T-helper 17 cell (primary cell): ENCODE results near the gene VWA2. TPM values are rescaled to one million over a fixed set of nuclear protein-coding genes. Genes with fewer than 3 reads are reported as not detected.

ENCODE experiments used
- ATAC-seq: fragments of 150-1000 bp; cut with Tn5 transposase; 2 replicates; pipeline ENCODE4 v1.10.0; 2021; ENCODE audit warnings: mild to moderate bottlenecking, moderate library complexity
- DNase-seq, 3 donors: peaks; one replicate each; pipeline versions ENCODE4 v3.0.0 to v3.0.0-alpha.2; 2020 to 2021
- H3K9me3 ChIP-seq: one replicate; pipeline ENCODE4 v1.7.0; 2013; ENCODE audit warnings: low read length, mild to moderate bottlenecking; ENCODE audit not compliant: control insufficient read depth, poor library complexity, severe bottlenecking
- H3K27ac Mint-ChIP-seq: one replicate; pipeline ENCODE4 v1.8.0; 2022; ENCODE audit warnings: mild to moderate bottlenecking, moderate library complexity, mixed read lengths
- H3K27me3 Mint-ChIP-seq: one replicate; pipeline ENCODE4 v1.8.0; 2022; ENCODE audit warnings: mixed read lengths
- H3K36me3 Mint-ChIP-seq: one replicate; pipeline ENCODE4 v1.8.0; 2022; ENCODE audit warnings: low read depth, mixed read lengths
- H3K4me1 Mint-ChIP-seq: one replicate; pipeline ENCODE4 v1.8.0; 2022; ENCODE audit warnings: mild to moderate bottlenecking, mixed read lengths
- H3K4me3 Mint-ChIP-seq: one replicate; pipeline ENCODE4 v1.8.0; 2022; ENCODE audit warnings: mild to moderate bottlenecking, moderate library complexity, mixed read lengths
- total RNA-seq, 4 donors: library from RNA in 2 of 4; stranded (reverse) in 2 of 4; gene quantifications; one replicate each; pipeline ENCODE4 v1.2.3 and lab custom pipeline; 2022 to 2026

The VWA2 gene
- total RNA-seq (not detected), total RNA-seq (lab: John Stamatoyannopoulos, UW) (0 reads per million in 2 donors)

DNA sequence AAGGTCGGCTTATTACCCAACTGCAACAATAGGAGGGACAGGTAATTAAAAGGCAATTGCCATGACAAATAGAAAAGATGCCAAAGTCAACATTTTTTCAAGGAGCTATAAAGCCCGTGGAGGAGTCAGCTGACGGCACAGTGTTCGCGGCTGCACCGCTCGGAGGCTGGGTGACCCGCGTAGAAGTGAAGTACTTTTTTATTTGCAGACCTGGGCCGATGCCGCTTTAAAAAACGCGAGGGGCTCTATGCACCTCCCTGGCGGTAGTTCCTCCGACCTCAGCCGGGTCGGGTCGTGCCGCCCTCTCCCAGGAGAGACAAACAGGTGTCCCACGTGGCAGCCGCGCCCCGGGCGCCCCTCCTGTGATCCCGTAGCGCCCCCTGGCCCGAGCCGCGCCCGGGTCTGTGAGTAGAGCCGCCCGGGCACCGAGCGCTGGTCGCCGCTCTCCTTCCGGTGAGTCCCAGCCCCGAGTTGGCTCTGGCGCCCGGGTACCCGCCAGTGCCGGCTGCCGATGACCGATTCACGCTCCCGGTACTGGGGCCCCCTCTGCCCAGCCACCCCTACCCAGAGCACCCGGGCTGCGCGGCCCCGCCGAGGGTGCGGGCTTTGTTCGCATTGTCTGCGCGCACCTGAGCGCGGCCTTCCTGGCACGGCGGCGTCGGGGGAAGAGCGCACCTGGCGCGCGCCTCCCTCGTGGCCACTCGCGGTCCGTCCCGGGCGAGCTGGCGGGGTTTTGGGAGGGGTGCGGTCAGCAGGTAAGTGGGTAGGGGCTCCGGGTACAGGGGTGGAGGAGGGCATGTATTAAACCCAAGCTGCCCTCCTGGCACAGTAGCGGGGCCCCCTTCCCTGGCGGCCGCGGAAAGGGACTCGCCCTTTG, at the start of gene VWA2:
Gene VWA2 (plus strand): TSS at position 138 of the 877 bp plus-strand sequence. CDS start 9,460 bp downstream, outside the sequence.
- Mint-ChIP-seq H3K27ac (no peak within 1 kb of the TSS), H3K36me3 (peaks cover 2% of the 10 kb centered on the region), H3K27me3 (peaks cover 75% of the 10 kb centered on the region), H3K4me1 (no peaks in the 10 kb centered on the region), H3K4me3 (peak within 1 kb of the TSS; percentile 49)
- H3K9me3 ChIP-seq: no peaks in the 10 kb centered on the region
- DNase-seq (no peak), ATAC-seq (peak; percentile 14)

GRCh38 chr10:114189700-114190099, 49.4 kb upstream of the VWA2 start:
- H3K9me3 ChIP-seq: no peaks in the 10 kb centered on the region
- no peak overlapping the region for H3K4me3 Mint-ChIP-seq
- DNase-seq: no peak
- no peaks in the 10 kb centered on the region for H3K36me3 Mint-ChIP-seq
- ATAC-seq: no peak
- H3K27me3 Mint-ChIP-seq: peaks cover 33% of the 10 kb centered on the region
- no peaks in the 10 kb centered on the region for H3K4me1 Mint-ChIP-seq
- H3K27ac Mint-ChIP-seq: no peak overlapping the region

DNA sequence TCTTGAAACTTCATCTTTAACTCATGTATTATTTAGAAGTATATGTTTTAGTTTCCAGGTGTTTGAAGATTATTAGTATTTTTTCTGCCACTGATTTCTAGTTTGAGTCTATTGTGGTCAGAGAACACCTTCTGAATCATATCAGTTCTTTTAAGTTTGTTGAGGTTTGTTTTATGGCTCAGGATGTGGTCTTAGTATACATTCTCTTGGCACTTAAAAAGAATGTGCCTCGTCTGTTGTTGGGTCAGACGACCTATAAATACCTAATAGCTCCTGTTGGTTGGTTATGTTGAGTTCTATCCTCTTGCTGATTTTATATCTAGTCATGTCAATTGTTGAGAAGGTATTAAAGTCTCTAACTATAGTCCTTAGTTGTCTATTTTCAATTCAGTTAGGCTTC, 44.0 kb upstream of the VWA2 start:
- peaks cover 8% of the 10 kb centered on the region for H3K4me1 Mint-ChIP-seq
- no peak for DNase-seq
- H3K9me3 ChIP-seq: no peaks in the 10 kb centered on the region
- peaks cover 61% of the 10 kb centered on the region for H3K27me3 Mint-ChIP-seq
- no peaks in the 10 kb centered on the region for H3K36me3 Mint-ChIP-seq
- no peak overlapping the region for H3K4me3 Mint-ChIP-seq
- peak overlapping the region; percentile 10 for H3K27ac Mint-ChIP-seq
- no peak for ATAC-seq

- peaks cover 84% of the 10 kb centered on the region for H3K27me3 Mint-ChIP-seq
Measured at GRCh38 chr10:114199239-114199638, 39.8 kb upstream of the VWA2 start.

GRCh38 chr10:114202812-114203211, 36.2 kb upstream of the VWA2 start:
- H3K9me3 ChIP-seq: no peaks in the 10 kb centered on the region
- Mint-ChIP-seq H3K27ac (no peak overlapping the region), H3K4me1 (no peaks in the 10 kb centered on the region), H3K27me3 (peaks cover 64% of the 10 kb centered on the region), H3K4me3 (no peak overlapping the region), H3K36me3 (no peaks in the 10 kb centered on the region)
- ATAC-seq (no peak), DNase-seq (no peak)

More at GRCh38 chr10:114199239-114199638, 39.8 kb upstream of the VWA2 start:
- Mint-ChIP-seq H3K4me1 (peaks cover 8% of the 10 kb centered on the region), H3K36me3 (no peaks in the 10 kb centered on the region), H3K27ac (no peak overlapping the region), H3K4me3 (no peak overlapping the region)
- no peaks in the 10 kb centered on the region for H3K9me3 ChIP-seq
- DNase-seq (no peak), ATAC-seq (no peak)

DNA sequence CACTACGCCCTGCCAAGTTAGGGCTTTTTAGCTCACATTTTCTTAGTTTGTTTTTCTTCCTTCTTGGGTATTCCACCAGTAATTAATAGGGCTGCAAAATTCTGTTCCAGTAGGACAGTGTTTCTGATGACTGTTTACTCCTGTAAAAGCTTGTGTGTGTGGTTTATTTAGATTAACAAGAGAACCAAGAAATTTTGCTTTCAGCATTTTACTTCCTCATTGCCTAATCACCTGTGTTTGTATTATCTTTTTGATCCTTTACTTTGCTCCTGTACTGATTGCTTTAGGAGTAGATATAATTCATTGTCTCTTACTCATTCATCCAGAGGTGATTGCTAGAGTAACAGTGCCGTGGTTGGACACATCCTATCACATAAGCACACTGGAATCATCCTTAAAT, 32.2 kb upstream of the VWA2 start:
- H3K36me3 Mint-ChIP-seq: no peaks in the 10 kb centered on the region
- no peak overlapping the region for H3K4me3 Mint-ChIP-seq
- H3K27me3 Mint-ChIP-seq: peaks cover 38% of the 10 kb centered on the region
- ATAC-seq: no peak
- H3K27ac Mint-ChIP-seq: no peak overlapping the region
- H3K4me1 Mint-ChIP-seq: no peaks in the 10 kb centered on the region
- no peak for DNase-seq
- no peaks in the 10 kb centered on the region for H3K9me3 ChIP-seq

DNA sequence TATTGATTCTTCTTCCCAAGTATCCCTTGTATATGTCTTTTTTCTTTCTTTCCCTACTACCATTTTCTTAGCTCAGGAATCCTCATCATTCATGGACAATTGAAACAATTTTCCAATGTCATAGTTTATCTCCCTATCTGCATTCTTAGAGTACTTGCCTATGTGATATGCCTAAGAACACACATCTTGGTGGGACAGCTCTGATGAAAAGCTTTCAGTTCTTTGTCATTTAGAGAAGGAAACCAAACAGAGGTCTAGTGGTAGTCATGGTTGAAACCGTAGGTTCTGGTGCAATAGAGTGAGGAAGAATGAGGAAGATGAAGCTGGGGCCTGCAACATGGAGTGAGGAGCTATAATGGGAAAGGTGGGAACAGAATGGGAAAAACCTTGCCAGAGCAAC, 31.7 kb upstream of the VWA2 start:
- H3K4me3 Mint-ChIP-seq: no peak overlapping the region
- no peak overlapping the region for H3K27ac Mint-ChIP-seq
- peaks cover 35% of the 10 kb centered on the region for H3K27me3 Mint-ChIP-seq
- no peak for ATAC-seq
- no peaks in the 10 kb centered on the region for H3K36me3 Mint-ChIP-seq
- H3K9me3 ChIP-seq: no peaks in the 10 kb centered on the region
- no peaks in the 10 kb centered on the region for H3K4me1 Mint-ChIP-seq
- DNase-seq: no peak

DNA sequence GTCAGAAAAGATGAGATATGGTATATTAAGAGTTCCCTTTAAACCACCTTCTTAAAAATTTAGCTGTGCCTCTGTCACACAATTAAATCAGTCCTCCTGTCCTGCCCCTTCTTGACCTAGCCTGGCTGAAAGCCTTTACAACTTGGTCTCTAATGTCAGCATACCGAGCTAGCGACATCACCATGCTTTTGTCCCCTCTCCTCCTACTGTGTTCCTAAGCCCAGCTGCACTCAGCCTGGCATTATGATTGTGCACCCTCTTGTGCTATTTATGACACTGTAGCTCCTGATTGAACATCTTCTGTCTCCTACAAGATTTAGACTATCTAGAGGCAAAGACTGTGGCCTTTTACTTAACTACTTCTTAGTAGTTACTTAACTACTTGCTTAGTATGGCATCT, 30.7 kb upstream of the VWA2 start:
- no peak for ATAC-seq
- Mint-ChIP-seq H3K4me1 (no peaks in the 10 kb centered on the region), H3K36me3 (no peaks in the 10 kb centered on the region), H3K4me3 (no peak overlapping the region), H3K27ac (no peak overlapping the region), H3K27me3 (peaks cover 34% of the 10 kb centered on the region)
- H3K9me3 ChIP-seq: no peaks in the 10 kb centered on the region
- no peak for DNase-seq

GRCh38 chr10:114212153-114212552, 26.9 kb upstream of the VWA2 start:
- ATAC-seq (no peak), DNase-seq (no peak)
- no peaks in the 10 kb centered on the region for H3K9me3 ChIP-seq
- Mint-ChIP-seq H3K36me3 (no peaks in the 10 kb centered on the region), H3K4me1 (no peaks in the 10 kb centered on the region), H3K4me3 (no peak overlapping the region), H3K27me3 (peaks cover 25% of the 10 kb centered on the region), H3K27ac (no peak overlapping the region)

DNA sequence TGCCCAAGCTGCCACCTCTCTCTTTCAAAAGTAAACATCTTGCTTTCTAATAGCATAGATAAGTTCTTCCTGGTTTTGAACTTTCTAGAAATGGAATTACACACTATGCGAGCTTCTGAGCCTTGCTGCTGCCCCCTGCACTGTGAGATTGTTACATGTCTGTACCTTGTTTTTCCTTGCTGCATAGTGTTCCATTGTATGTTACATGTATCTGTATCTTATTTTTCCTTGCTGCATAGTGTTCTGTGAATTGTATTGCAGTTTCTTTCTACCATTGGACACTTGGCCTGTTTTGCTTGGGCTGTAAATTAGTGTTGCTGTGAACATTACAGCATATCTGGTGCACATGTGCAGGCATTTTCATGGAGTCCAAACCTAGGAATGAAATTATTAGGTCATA, 24.0 kb upstream of the VWA2 start:
- H3K4me1 Mint-ChIP-seq: no peaks in the 10 kb centered on the region
- no peaks in the 10 kb centered on the region for H3K9me3 ChIP-seq
- DNase-seq (no peak), ATAC-seq (no peak)
- H3K27ac Mint-ChIP-seq: no peak overlapping the region
- no peak overlapping the region for H3K4me3 Mint-ChIP-seq
- no peaks in the 10 kb centered on the region for H3K36me3 Mint-ChIP-seq
- H3K27me3 Mint-ChIP-seq: peaks cover 36% of the 10 kb centered on the region

DNA sequence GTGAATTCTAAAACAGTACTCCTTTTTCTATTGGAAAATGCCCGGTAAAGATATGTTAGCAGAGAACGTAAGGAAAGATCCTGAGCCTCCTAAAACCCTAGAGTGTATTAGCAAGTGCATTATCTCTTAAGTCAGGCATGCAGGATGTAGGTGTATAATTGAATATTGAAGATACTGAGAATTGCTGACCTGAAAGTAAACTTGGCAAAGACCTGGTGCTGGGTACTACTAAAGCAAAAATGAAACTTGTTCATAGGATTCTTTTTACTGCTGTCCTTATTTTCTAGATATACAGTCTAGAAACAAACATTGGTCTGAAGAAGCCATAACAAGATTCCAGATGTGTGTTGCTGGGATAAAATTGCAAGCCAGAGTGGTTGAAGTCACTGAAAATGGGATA, 18.8 kb upstream of the VWA2 start:
- ATAC-seq (no peak), DNase-seq (no peak)
- H3K27me3 Mint-ChIP-seq: peaks cover 51% of the 10 kb centered on the region
- no peaks in the 10 kb centered on the region for H3K4me1 Mint-ChIP-seq
- H3K9me3 ChIP-seq: no peaks in the 10 kb centered on the region
- no peak overlapping the region for H3K4me3 Mint-ChIP-seq
- H3K36me3 Mint-ChIP-seq: no peaks in the 10 kb centered on the region
- H3K27ac Mint-ChIP-seq: no peak overlapping the region

DNA sequence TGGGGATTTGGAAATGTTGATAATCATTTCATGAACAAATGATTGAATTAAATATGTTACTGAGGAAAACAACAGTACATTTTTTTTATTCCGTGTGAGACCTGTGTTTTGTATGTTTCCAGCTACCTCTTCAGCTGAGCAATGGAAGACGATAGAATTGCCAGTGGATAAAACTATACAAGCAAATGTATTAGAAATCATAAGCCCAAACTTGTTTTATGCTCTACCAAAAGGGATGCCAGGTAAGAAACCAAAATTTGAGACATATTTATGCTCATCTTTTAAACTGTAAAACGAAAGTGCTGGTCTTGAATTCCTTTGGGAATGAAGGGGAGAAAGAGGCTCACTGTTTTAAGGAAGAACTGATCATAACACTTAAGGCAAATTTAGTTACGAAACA, 17.8 kb upstream of the VWA2 start:
- H3K27me3 Mint-ChIP-seq: peaks cover 52% of the 10 kb centered on the region
- H3K4me1 Mint-ChIP-seq: no peaks in the 10 kb centered on the region
- ATAC-seq (no peak), DNase-seq (no peak)
- no peak overlapping the region for H3K4me3 Mint-ChIP-seq
- H3K9me3 ChIP-seq: no peaks in the 10 kb centered on the region
- no peak overlapping the region for H3K27ac Mint-ChIP-seq
- H3K36me3 Mint-ChIP-seq: no peaks in the 10 kb centered on the region

DNA sequence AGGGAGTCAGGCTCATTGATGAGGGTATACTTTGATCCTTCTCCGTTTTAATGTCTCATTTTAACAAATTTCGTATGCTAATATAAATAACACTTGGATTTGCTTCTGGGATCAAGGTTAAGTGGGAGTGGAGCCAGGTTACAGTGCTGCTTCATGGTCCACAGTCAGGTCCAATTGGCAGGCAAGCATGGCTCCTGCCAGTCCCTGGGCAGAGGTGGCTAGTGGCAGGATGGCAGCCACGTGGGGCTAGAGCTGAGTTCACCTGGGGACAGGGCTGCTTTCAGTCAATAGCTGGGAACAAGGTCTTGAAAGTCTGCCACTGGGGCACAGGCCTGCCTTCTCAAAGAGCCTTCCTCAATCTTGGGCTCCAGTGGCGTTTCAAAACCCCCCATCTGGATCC, 16.0 kb upstream of the VWA2 start:
- no peak for ATAC-seq
- Mint-ChIP-seq H3K4me3 (no peak overlapping the region), H3K4me1 (peaks cover under 1% of the 10 kb centered on the region), H3K27me3 (peaks cover 55% of the 10 kb centered on the region), H3K36me3 (no peaks in the 10 kb centered on the region), H3K27ac (no peak overlapping the region)
- DNase-seq: no peak
- no peaks in the 10 kb centered on the region for H3K9me3 ChIP-seq

GRCh38 chr10:114228156-114228555, 10.9 kb upstream of the VWA2 start:
- no peak overlapping the region for H3K27ac Mint-ChIP-seq
- no peaks in the 10 kb centered on the region for H3K9me3 ChIP-seq
- peaks cover 54% of the 10 kb centered on the region for H3K27me3 Mint-ChIP-seq
- no peak overlapping the region for H3K4me3 Mint-ChIP-seq
- DNase-seq: no peak
- peaks cover 6% of the 10 kb centered on the region for H3K4me1 Mint-ChIP-seq
- no peak for ATAC-seq
- H3K36me3 Mint-ChIP-seq: peaks cover 4% of the 10 kb centered on the region
